SHP77 treated with DMSO at 0.1 percent for 48 hours (cell line): ENCODE data around the gene RECK.
"Not testable (repeated sequence)": the region's sequence is repeated elsewhere in the genome, so short reads cannot be mapped to it uniquely, and the experiment has no call there.

Experiments used
- DNase-seq: peaks from one replicate; lab custom pipeline; 2025; lab: John Stamatoyannopoulos, UW

RECK gene

GRCh38 chr9:36112516-36112915 lies 75.8 kb downstream of the RECK start:
- no peak for DNase-seq

GRCh38 chr9:36113999-36114398 lies 77.3 kb downstream of the RECK start:
- no peak for DNase-seq

GRCh38 chr9:36116593-36116992 lies 79.9 kb downstream of the RECK start:
- no peak for DNase-seq

GRCh38 chr9:36118201-36118600 lies 81.5 kb downstream of the RECK start:
- DNase-seq = no peak

- no peak for DNase-seq
Observed at GRCh38 chr9:36118706-36119105, 82.0 kb downstream of the RECK start.

GRCh38 chr9:36119476-36119875 lies 82.8 kb downstream of the RECK start:
- no peak for DNase-seq

- no peak for DNase-seq
Observed at GRCh38 chr9:36120705-36121104, 84.0 kb downstream of the RECK start.

GRCh38 chr9:36121971-36122370 lies 85.3 kb downstream of the RECK start:
- DNase-seq = no peak

- DNase-seq = no peak
Observed at GRCh38 chr9:36123515-36123914, 86.8 kb downstream of the RECK start.

- DNase-seq = no peak
Observed at GRCh38 chr9:36125062-36125855, 88.5 kb downstream of the RECK start.

- DNase-seq = no peak
Observed at GRCh38 chr9:36126016-36126730, 89.5 kb downstream of the RECK start.

GRCh38 chr9:36127652-36128244 lies 91.0 kb downstream of the RECK start:
- no peak for DNase-seq

GRCh38 chr9:36128349-36128748 lies 91.6 kb downstream of the RECK start:
- no peak for DNase-seq

GRCh38 chr9:36129139-36129538 lies 92.4 kb downstream of the RECK start:
- DNase-seq = no peak

GRCh38 chr9:36131666-36132065 lies 95.0 kb downstream of the RECK start:
- DNase-seq = not testable (repeated sequence)

- no peak for DNase-seq
Observed at GRCh38 chr9:36132086-36132485, 95.4 kb downstream of the RECK start.

GRCh38 chr9:36134761-36135505 lies 98.2 kb downstream of the RECK start:
- no peak for DNase-seq

GRCh38 chr9:36135741-36136271 lies 99.1 kb downstream of the RECK start:
- DNase-seq = no peak

GRCh38 chr9:36136272-36136893 lies 99.7 kb downstream of the RECK start, which contains the start of gene GLIPR2:
TSS of gene GLIPR2 (plus strand) at chr9:36136733. CDS start at chr9:36136779, 46 bp downstream.
- DNase-seq = no peak

- no peak for DNase-seq
Observed at GRCh38 chr9:36136894-36137391, 100.2 kb downstream of the RECK start.

- DNase-seq = no peak
Observed at GRCh38 chr9:36137392-36138004, 100.8 kb downstream of the RECK start.
